Measurements from ENCODE around the gene GNE. TPM values are rescaled to one million over a fixed set of nuclear protein-coding genes. Genes with fewer than 3 reads are reported as not detected.

Gene GNE
- total and polyA plus RNA-seq, 2 of the 13 experiments (the other 11 are each of a cell fraction or from before 2014, with no cell fraction given) = 16.1 to 24.1 TPM

GRCh38 chr9:36188212-36188611 lies 70.0 kb downstream of the GNE start (continued):
- TF ChIP-seq KDM6A (CRISPR knock-in tag; IDR thresholded peaks at IDR 0.05; ENCODE audit: low read depth) (no peak), POGZ (CRISPR knock-in tag; IDR thresholded peaks at IDR 0.05) (no peak), ZSCAN31 (CRISPR knock-in tag; IDR thresholded peaks at IDR 0.05; ENCODE audit: low read depth) (no peak), FOXO1 (CRISPR knock-in tag; IDR thresholded peaks at IDR 0.05) (no peak), TBX2 (CRISPR knock-in tag; IDR thresholded peaks at IDR 0.05; ENCODE audit: borderline replicate concordance) (no peak), AKNA (CRISPR knock-in tag; IDR thresholded peaks at IDR 0.05; ENCODE audit: borderline replicate concordance) (no peak), RNF219 (CRISPR knock-in tag; IDR thresholded peaks at IDR 0.05) (no peak), SP1 (IDR thresholded peaks at IDR 0.05) (no peak), SP1 (CRISPR knock-in tag; IDR thresholded peaks at IDR 0.05) (no peak), ZBTB42 (CRISPR knock-in tag; IDR thresholded peaks at IDR 0.05) (no peak), TCF7 (IDR thresholded peaks at IDR 0.05; ENCODE audit: low read depth) (no peak), TIGD3 (CRISPR knock-in tag; IDR thresholded peaks at IDR 0.05; ENCODE audit: borderline replicate concordance) (no peak)
